ENCODE results near the gene C20orf96. TPM values are rescaled to one million over a fixed set of nuclear protein-coding genes. Genes with fewer than 3 reads are reported as not detected.

C20orf96 gene
- total RNA-seq, 1 donor from 2014 or later = 11.6 TPM

DNA sequence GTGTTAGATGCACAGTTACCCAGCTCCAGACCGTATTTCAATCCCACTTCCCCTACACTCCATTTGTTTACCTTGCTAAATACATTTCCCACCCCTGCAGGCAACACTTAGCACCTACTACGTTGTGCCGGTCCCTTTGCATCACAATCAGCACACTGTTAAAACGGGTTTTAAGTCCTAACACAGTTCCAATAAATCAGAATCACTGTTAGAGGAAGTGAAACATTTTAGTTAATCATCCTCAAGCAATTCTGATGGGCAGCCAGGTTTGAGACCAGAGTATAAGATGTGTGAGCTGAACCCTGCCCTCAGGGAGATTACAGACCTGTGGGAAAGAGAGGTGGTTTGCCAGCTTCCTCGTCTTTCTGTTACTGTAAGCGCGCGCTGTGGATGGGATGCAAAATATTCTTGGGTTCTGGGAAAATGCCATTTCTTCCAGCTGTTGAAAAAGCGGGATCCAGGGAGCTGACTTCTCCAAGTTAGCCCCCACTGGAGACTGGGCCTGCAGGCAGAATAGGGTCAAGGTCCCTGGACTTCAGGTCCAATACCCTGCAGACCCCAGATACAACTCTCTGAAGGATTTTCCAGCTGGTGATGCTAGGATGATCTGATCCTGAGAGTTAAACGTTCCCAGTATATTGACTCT lies 9.9 kb upstream of the C20orf96 start:
- TF ChIP-seq, protein P1, sequence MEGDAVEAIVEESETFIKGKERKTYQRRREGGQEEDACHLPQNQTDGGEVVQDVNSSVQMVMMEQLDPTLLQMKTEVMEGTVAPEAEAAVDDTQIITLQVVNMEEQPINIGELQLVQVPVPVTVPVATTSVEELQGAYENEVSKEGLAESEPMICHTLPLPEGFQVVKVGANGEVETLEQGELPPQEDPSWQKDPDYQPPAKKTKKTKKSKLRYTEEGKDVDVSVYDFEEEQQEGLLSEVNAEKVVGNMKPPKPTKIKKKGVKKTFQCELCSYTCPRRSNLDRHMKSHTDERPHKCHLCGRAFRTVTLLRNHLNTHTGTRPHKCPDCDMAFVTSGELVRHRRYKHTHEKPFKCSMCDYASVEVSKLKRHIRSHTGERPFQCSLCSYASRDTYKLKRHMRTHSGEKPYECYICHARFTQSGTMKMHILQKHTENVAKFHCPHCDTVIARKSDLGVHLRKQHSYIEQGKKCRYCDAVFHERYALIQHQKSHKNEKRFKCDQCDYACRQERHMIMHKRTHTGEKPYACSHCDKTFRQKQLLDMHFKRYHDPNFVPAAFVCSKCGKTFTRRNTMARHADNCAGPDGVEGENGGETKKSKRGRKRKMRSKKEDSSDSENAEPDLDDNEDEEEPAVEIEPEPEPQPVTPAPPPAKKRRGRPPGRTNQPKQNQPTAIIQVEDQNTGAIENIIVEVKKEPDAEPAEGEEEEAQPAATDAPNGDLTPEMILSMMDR (IDR thresholded peaks at IDR 0.05) = no peak
- Histone ChIP-seq H3K27ac (peak overlapping the region; percentile 19), H3K4me1 (peaks cover 44% of the 10 kb centered on the region), H3K4me3 (peak overlapping the region; percentile 76), H3K36me3 (no peaks in the 10 kb centered on the region), H3K27me3 (ENCODE audit: low read depth) (no peaks in the 10 kb centered on the region), H3K9me3 (no peaks in the 10 kb centered on the region)
- ATAC-seq (no peak), DNase-seq (no peak)
- intact Hi-C loops (cut with DNase I) = no loop called here

DNA sequence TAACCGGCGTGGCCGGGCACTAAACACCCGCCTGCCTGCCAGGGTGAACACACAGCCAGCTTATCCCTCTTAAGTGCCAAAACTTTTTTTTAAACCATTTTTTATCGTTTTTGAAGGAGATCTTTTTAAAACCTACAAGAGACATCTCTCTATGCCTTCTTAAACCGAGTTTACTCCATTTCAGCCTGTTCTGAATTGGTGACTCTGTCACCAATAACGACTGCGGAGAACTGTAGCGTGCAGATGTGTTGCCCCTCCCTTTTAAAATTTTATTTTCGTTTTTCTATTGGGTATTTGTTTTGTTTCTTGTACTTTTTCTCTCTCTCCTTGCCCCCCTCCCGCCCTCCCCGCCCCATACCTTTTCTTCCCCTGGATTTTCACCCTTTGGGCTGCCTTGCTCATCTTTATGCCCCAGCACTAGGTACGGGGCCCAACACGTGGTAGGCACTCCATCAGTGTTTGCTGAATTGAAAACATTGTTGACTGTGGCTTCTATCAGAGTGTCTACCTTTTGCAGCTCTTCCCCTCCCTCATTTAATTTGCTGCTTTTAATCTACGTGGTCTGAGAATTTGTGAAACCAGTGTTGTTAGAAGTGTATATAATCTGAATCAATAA lies 8.3 kb upstream of the C20orf96 start:
- intact Hi-C loops (cut with DNase I) = no loop called here
- TF ChIP-seq, protein P1 (IDR thresholded peaks at IDR 0.05) = no peak

DNA sequence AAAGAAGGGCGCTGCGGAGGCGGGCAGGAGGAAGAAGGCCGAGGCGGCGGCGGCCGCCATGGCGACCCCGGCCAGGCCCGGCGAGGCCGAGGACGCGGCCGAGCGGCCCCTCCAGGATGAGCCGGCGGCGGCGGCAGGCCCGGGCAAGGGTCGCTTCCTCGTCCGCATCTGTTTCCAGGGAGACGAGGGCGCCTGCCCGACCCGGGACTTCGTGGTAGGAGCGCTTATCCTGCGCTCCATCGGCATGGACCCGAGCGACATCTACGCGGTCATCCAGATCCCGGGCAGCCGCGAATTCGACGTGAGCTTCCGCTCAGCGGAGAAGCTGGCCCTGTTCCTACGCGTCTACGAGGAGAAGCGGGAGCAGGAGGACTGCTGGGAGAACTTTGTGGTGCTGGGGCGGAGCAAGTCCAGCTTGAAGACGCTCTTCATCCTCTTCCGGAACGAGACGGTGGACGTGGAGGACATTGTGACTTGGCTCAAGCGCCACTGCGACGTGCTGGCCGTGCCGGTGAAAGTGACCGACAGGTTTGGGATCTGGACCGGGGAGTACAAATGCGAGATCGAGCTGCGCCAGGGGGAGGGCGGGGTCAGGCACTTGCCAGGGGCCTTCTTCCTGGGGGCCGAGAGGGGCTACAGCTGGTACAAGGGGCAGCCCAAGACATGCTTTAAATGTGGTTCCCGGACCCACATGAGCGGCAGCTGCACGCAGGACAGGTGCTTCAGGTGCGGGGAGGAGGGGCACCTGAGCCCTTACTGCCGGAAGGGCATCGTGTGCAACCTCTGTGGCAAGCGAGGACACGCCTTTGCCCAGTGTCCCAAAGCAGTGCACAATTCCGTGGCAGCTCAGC lies 7.6 kb upstream of the C20orf96 start:
- H3K4me1 ChIP-seq = peaks cover 44% of the 10 kb centered on the region
- ATAC-seq = peak; percentile 72 to 78
- intact Hi-C loops (cut with DNase I) = no loop called here

More for the DNA sequence above, 8.3 kb upstream of the C20orf96 start:
- Histone ChIP-seq H3K4me3 (peak overlapping the region; percentile 76), H3K36me3 (no peaks in the 10 kb centered on the region), H3K4me1 (peaks cover 44% of the 10 kb centered on the region), H3K27me3 (ENCODE audit: low read depth) (no peaks in the 10 kb centered on the region), H3K9me3 (no peaks in the 10 kb centered on the region), H3K27ac (peak overlapping the region; percentile 99)
- DNase-seq (no peak), ATAC-seq (no peak)

DNA sequence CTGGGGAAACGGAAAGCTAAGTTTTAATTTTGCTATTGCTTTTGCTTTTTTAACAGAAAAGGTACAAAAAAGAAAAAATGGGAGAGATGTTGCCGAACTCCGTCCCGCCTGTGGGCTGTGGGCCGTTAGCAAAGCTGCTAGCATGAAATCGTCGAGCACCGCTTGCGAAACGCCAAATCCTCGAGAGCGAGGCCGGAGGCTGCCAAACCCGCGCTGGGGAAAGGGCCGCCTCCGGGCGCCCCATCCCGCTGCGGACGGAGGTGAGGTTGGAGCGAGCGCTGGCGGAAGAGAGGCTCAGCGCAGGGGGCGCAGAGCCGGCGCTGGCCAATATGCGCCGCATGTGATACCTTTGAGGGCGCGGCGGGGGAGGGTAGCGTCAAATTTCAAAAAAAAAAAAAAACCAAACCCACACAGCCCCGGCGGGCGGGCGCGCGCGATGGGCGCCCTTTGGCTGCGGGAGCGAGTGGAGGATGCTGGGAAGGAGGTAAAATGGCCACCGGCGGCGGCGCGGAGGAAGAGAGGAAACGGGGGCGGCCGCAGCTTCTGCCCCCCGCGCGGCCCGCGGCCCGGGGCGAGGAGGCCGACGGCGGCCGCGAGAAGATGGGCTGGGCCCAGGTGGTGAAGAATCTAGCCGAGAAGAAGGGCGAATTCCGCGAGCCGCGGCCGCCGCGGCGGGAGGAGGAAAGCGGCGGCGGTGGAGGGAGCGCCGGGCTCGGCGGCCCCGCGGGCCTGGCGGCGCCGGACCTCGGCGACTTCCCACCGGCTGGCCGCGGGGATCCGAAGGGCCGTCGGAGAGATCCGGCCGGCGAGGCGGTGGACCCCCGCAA lies 6.8 kb upstream of the C20orf96 start, which contains the start of gene ZCCHC3:
TSS of gene ZCCHC3 (plus strand) at position 473 of the 827 bp plus-strand sequence. CDS start at position 490, 17 bp downstream.
- peak; percentile 94 for DNase-seq
- intact Hi-C loops (cut with DNase I) = no loop called here
- Histone ChIP-seq H3K27me3 (ENCODE audit: low read depth) (no peaks in the 10 kb centered on the region), H3K4me1 (peaks cover 44% of the 10 kb centered on the region), H3K36me3 (no peaks in the 10 kb centered on the region), H3K4me3 (peak within 1 kb of the TSS; percentile 76), H3K27ac (peak within 1 kb of the TSS; percentile 99), H3K9me3 (no peaks in the 10 kb centered on the region)
- TF ChIP-seq, protein P1 (IDR thresholded peaks at IDR 0.05) = peak; percentile 32
- peak; percentile 92 to 94 for ATAC-seq

More for the DNA sequence above, 7.6 kb upstream of the C20orf96 start:
- TF ChIP-seq, protein P1 (IDR thresholded peaks at IDR 0.05) = no peak
- Histone ChIP-seq H3K4me3 (peak overlapping the region; percentile 76), H3K27me3 (ENCODE audit: low read depth) (no peaks in the 10 kb centered on the region), H3K9me3 (no peaks in the 10 kb centered on the region), H3K36me3 (no peaks in the 10 kb centered on the region), H3K27ac (peak overlapping the region; percentile 99)
- DNase-seq = peak; percentile 85

DNA sequence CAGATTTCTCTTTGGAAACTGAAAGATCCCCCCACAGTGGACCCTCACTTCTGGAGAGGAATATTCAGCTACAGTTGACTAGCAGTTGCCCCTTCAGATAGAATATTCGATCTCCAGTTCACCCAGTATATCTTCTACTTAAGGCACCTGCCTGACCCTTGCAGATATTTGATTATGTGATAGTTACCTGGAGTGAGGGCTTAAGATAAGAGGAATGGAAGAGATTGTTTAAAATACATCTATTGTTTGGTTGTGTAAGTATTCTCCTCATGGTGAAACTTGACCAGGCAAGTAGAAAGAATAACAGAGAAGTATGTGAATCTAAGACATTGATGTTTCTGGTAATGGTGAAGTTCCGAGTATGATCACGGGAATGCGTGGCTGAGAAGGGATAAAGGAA lies 5.3 kb upstream of the C20orf96 start:
- no peak overlapping the region for H3K4me3 ChIP-seq
- no peaks in the 10 kb centered on the region for H3K36me3 ChIP-seq
- intact Hi-C loops (cut with DNase I) = no loop called here
- TF ChIP-seq, protein P1 (IDR thresholded peaks at IDR 0.05) = no peak
- ATAC-seq (no peak), DNase-seq (no peak)
- no peaks in the 10 kb centered on the region for H3K27me3 ChIP-seq (ENCODE audit: low read depth)
- no peaks in the 10 kb centered on the region for H3K9me3 ChIP-seq
- H3K4me1 ChIP-seq = peaks cover 39% of the 10 kb centered on the region
- no peak overlapping the region for H3K27ac ChIP-seq
